Measurements from ENCODE around the gene CALN1.

The CALN1 gene

GRCh38 chr7:72098807-72099580, 313.1 kb downstream of the CALN1 start:
- ATAC-seq (ENCODE audit: low read depth) (no peak), DNase-seq (ENCODE audit: low spot score) (no peak)
- TF ChIP-seq CTCF (IDR thresholded peaks at IDR 0.05; ENCODE audit: poor library complexity, severe bottlenecking): no peak
- no peaks in the 10 kb centered on the region for H3K36me3 ChIP-seq (ENCODE audit: low read depth)
- H3K4me1 ChIP-seq (ENCODE audit: insufficient read depth, poor library complexity, severe bottlenecking): no peaks in the 10 kb centered on the region
- H3K27ac ChIP-seq (ENCODE audit: poor library complexity, severe bottlenecking): no peak overlapping the region
- no peaks in the 10 kb centered on the region for H3K9me3 ChIP-seq (ENCODE audit: severe bottlenecking)
- no peaks in the 10 kb centered on the region for H3K27me3 ChIP-seq (ENCODE audit: insufficient read depth, poor library complexity, severe bottlenecking)
- no peak overlapping the region for H3K4me3 ChIP-seq (ENCODE audit: severe bottlenecking)

DNA sequence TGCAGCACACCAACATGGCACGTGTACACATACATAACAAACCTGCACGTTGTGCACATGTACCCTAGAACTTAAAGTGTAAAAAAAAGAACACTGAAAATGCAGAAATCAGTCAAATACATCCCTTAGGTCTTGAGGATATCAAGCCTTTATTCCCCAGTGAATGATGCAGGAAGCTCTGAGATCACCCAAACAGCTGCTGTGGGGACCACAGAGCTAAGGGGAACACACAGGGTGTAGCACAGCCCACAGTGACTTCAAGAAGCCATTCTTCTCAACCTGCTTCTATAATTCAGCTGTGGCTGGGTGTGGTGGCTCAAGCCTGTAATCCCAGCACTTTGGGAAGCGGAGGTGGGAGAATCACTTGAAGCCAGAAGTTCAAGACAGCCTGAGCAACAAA, 314.9 kb downstream of the CALN1 start:
- no peak for TF ChIP-seq CTCF (IDR thresholded peaks at IDR 0.05; ENCODE audit: poor library complexity, severe bottlenecking)
- no peaks in the 10 kb centered on the region for H3K9me3 ChIP-seq (ENCODE audit: severe bottlenecking)
- no peaks in the 10 kb centered on the region for H3K27me3 ChIP-seq (ENCODE audit: insufficient read depth, poor library complexity, severe bottlenecking)
- DNase-seq (ENCODE audit: low spot score) (no peak), ATAC-seq (ENCODE audit: low read depth) (no peak)
- H3K36me3 ChIP-seq (ENCODE audit: low read depth): no peaks in the 10 kb centered on the region
- H3K4me3 ChIP-seq (ENCODE audit: severe bottlenecking): no peak overlapping the region
- no peaks in the 10 kb centered on the region for H3K4me1 ChIP-seq (ENCODE audit: insufficient read depth, poor library complexity, severe bottlenecking)
- H3K27ac ChIP-seq (ENCODE audit: poor library complexity, severe bottlenecking): no peak overlapping the region

DNA sequence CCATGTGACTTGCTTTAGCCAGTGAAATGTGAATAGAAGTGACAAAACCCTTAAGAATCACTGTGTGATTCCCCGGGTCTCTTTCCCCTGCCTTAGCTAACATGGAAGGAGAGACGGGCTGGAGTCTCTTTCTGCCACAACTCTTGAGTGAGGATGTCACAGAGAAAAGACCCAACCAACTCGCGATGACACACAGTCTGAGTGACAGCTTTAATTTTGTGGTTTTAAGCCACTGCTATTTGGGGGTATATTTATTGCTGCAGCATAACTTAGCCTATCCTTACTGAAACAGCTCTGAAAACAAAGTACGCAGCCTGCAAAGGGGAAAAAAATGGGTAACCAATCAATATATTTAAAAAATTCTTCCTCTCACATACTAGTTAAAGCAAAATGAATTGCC, 319.4 kb downstream of the CALN1 start:
- H3K27me3 ChIP-seq (ENCODE audit: insufficient read depth, poor library complexity, severe bottlenecking): no peaks in the 10 kb centered on the region
- H3K36me3 ChIP-seq (ENCODE audit: low read depth): no peaks in the 10 kb centered on the region
- ATAC-seq (ENCODE audit: low read depth): no peak

GRCh38 chr7:72087926-72088325, 324.2 kb downstream of the CALN1 start:
- H3K4me3 ChIP-seq (ENCODE audit: severe bottlenecking): no peak overlapping the region
- TF ChIP-seq CTCF (IDR thresholded peaks at IDR 0.05; ENCODE audit: poor library complexity, severe bottlenecking): no peak
- no peaks in the 10 kb centered on the region for H3K4me1 ChIP-seq (ENCODE audit: insufficient read depth, poor library complexity, severe bottlenecking)
- H3K27me3 ChIP-seq (ENCODE audit: insufficient read depth, poor library complexity, severe bottlenecking): no peaks in the 10 kb centered on the region
- H3K9me3 ChIP-seq (ENCODE audit: severe bottlenecking): no peaks in the 10 kb centered on the region
- H3K27ac ChIP-seq (ENCODE audit: poor library complexity, severe bottlenecking): no peak overlapping the region
- no peak for DNase-seq (ENCODE audit: low spot score)
- ATAC-seq (ENCODE audit: low read depth): no peak
- no peaks in the 10 kb centered on the region for H3K36me3 ChIP-seq (ENCODE audit: low read depth)

More for the DNA sequence above, 319.4 kb downstream of the CALN1 start:
- Histone ChIP-seq H3K27ac (ENCODE audit: poor library complexity, severe bottlenecking) (no peak overlapping the region), H3K9me3 (ENCODE audit: severe bottlenecking) (no peaks in the 10 kb centered on the region), H3K4me1 (ENCODE audit: insufficient read depth, poor library complexity, severe bottlenecking) (no peaks in the 10 kb centered on the region), H3K4me3 (ENCODE audit: severe bottlenecking) (no peak overlapping the region)
- TF ChIP-seq CTCF (IDR thresholded peaks at IDR 0.05; ENCODE audit: poor library complexity, severe bottlenecking): no peak
- DNase-seq (ENCODE audit: low spot score): no peak

- no peak overlapping the region for H3K27ac ChIP-seq (ENCODE audit: poor library complexity, severe bottlenecking)
Measured at GRCh38 chr7:72080865-72081510, 331.1 kb downstream of the CALN1 start.

More at GRCh38 chr7:72080865-72081510, 331.1 kb downstream of the CALN1 start:
- TF ChIP-seq CTCF (IDR thresholded peaks at IDR 0.05; ENCODE audit: poor library complexity, severe bottlenecking): no peak
- H3K4me1 ChIP-seq (ENCODE audit: insufficient read depth, poor library complexity, severe bottlenecking): no peaks in the 10 kb centered on the region
- DNase-seq (ENCODE audit: low spot score): no peak
- H3K9me3 ChIP-seq (ENCODE audit: severe bottlenecking): no peaks in the 10 kb centered on the region
- no peaks in the 10 kb centered on the region for H3K36me3 ChIP-seq (ENCODE audit: low read depth)
- H3K27me3 ChIP-seq (ENCODE audit: insufficient read depth, poor library complexity, severe bottlenecking): no peaks in the 10 kb centered on the region
- no peak for ATAC-seq (ENCODE audit: low read depth)
- no peak overlapping the region for H3K4me3 ChIP-seq (ENCODE audit: severe bottlenecking)

Measured in RWPE2 (cell line).